ENCODE measurements around the gene LIN28B. TPM values are rescaled to one million over a fixed set of nuclear protein-coding genes. Genes with fewer than 3 reads are reported as not detected.

LIN28B gene
- total and polyA plus RNA-seq, 10 donors: not detected

GRCh38 chr6:104921896-104922295, 35.0 kb upstream of the LIN28B start:
- no peak for DNase-seq
- intact Hi-C loops (cut with DNase I; ENCODE audit: low total_unique reads): no loop called here
- H3K27me3 ChIP-seq (replicated peaks in 1 of 7): peaks cover 0 to 27% (median 0%) of the 10 kb centered on the region in 7 donors
- no peaks in the 10 kb centered on the region for H3K4me1 ChIP-seq
- no peaks in the 10 kb centered on the region for H3K36me3 ChIP-seq
- H3K27ac ChIP-seq: no peak overlapping the region
- H3K4me3 ChIP-seq: no peak overlapping the region
- H3K9me3 ChIP-seq: no peaks in the 10 kb centered on the region
- no peak for TF ChIP-seq POLR2AphosphoS5 (IDR thresholded peaks at IDR 0.05)
- TF ChIP-seq CTCF (IDR thresholded peaks at IDR 0.05 in 8 of 11, conservative IDR thresholded peaks at IDR 0.05 in 3 of 11): no peak
- TF ChIP-seq POLR2A (IDR thresholded peaks at IDR 0.05): no peak
- 70 to 89% (median 79%) methylated on average over 1 of the region's 1 CpG for WGBS, 5 donors

- H3K27ac ChIP-seq: no peak overlapping the region
- peaks cover 0 to 20% (median 0%) of the 10 kb centered on the region in 7 donors for H3K27me3 ChIP-seq (replicated peaks in 1 of 7)
- no peak for DNase-seq
- no peaks in the 10 kb centered on the region for H3K36me3 ChIP-seq
- no peaks in the 10 kb centered on the region for H3K4me1 ChIP-seq
- TF ChIP-seq CTCF (IDR thresholded peaks at IDR 0.05 in 8 of 11, conservative IDR thresholded peaks at IDR 0.05 in 3 of 11): no peak
- TF ChIP-seq POLR2AphosphoS5 (IDR thresholded peaks at IDR 0.05): no peak
- no peak for TF ChIP-seq POLR2A (IDR thresholded peaks at IDR 0.05)
- intact Hi-C loops (cut with DNase I; ENCODE audit: low total_unique reads): no loop called here
- H3K4me3 ChIP-seq: no peak overlapping the region
- 64 to 84% (median 78%) methylated on average over 3 of the region's 3 CpGs for WGBS, 5 donors
- H3K9me3 ChIP-seq: no peaks in the 10 kb centered on the region
Observed at GRCh38 chr6:104928141-104928540, 28.8 kb upstream of the LIN28B start.

GRCh38 chr6:104929353-104929752, 27.6 kb upstream of the LIN28B start:
- H3K27ac ChIP-seq: no peak overlapping the region
- no peak overlapping the region for H3K4me3 ChIP-seq
- H3K36me3 ChIP-seq: no peaks in the 10 kb centered on the region
- intact Hi-C loops (cut with DNase I; ENCODE audit: low total_unique reads): no loop called here
- 45 to 69% (median 64%) methylated on average over 5 of the region's 5 CpGs for WGBS, 5 donors
- H3K27me3 ChIP-seq (replicated peaks in 1 of 7): peaks cover 0 to 19% (median 0%) of the 10 kb centered on the region in 7 donors
- no peaks in the 10 kb centered on the region for H3K9me3 ChIP-seq
- H3K4me1 ChIP-seq: no peaks in the 10 kb centered on the region
- no peak for DNase-seq
- TF ChIP-seq POLR2AphosphoS5 (IDR thresholded peaks at IDR 0.05) (no peak), CTCF (IDR thresholded peaks at IDR 0.05 in 8 of 11, conservative IDR thresholded peaks at IDR 0.05 in 3 of 11) (no peak), POLR2A (IDR thresholded peaks at IDR 0.05) (no peak)

- no peak overlapping the region for H3K4me3 ChIP-seq
- no peak for DNase-seq
- H3K4me1 ChIP-seq: no peaks in the 10 kb centered on the region
- intact Hi-C loops (cut with DNase I; ENCODE audit: low total_unique reads): no loop called here
- H3K36me3 ChIP-seq: no peaks in the 10 kb centered on the region
- 66 to 82% (median 78%) methylated on average over 2 of the region's 2 CpGs for WGBS, 5 donors
- H3K9me3 ChIP-seq: no peaks in the 10 kb centered on the region
- TF ChIP-seq POLR2AphosphoS5 (IDR thresholded peaks at IDR 0.05) (no peak), CTCF (IDR thresholded peaks at IDR 0.05 in 8 of 11, conservative IDR thresholded peaks at IDR 0.05 in 3 of 11) (no peak), POLR2A (IDR thresholded peaks at IDR 0.05) (no peak)
- H3K27ac ChIP-seq: no peak overlapping the region
- H3K27me3 ChIP-seq (replicated peaks in 1 of 7): peaks cover 0 to 20% (median 0%) of the 10 kb centered on the region in 7 donors
Observed at GRCh38 chr6:104930939-104931338, 26.0 kb upstream of the LIN28B start.

Data from spleen (tissue), 11 donors.